ENCODE measurements around the gene ITGA1.

GRCh38 chr5:52743529-52743928 is 44.2 kb upstream of the ITGA1 start:
- TF ChIP-seq CTCF (IDR thresholded peaks at IDR 0.05) (no peak), POLR2A (IDR thresholded peaks at IDR 0.05) (no peak)

All from breast epithelium (tissue), 3 donors.